Measurements from ENCODE around the gene STAT4. TPM values are rescaled to one million over a fixed set of nuclear protein-coding genes. Genes with fewer than 3 reads are reported as not detected.

The STAT4 gene
- total RNA-seq, 4 donors from 2014 or later = 0.31 to 1.0 (median 0.73) TPM; not detected in 1

- intact Hi-C loops (cut with DNase I; ENCODE audit: low total_unique reads) (no loop called here), in situ Hi-C loops (cut with MboI; ENCODE audit: low sequenced_read_pairs in 4 of 4) (loop anchor here (10.0 to 25.0 kb wide), 4 partner anchors 342 to 992 kb away; partner anchors contain the start of gene NABP1 (in 1 of the 4))
- Histone ChIP-seq H3K4me3 (no peak overlapping the region), H3K9me3 (no peaks in the 10 kb centered on the region), H3K27me3 (no peaks in the 10 kb centered on the region), H3K36me3 (no peaks in the 10 kb centered on the region), H3K27ac (no peak overlapping the region), H3K4me1 (peaks cover 21 to 23% of the 10 kb centered on the region in 2 donors)
- ATAC-seq (no peak), DNase-seq (no peak)
- TF ChIP-seq CTCF (IDR thresholded peaks at IDR 0.05 in 4 of 5, conservative IDR thresholded peaks at IDR 0.05 in 1 of 5) (no peak), POLR2A (IDR thresholded peaks at IDR 0.05) (no peak)
Observed at GRCh38 chr2:191170301-191170636, 19.5 kb upstream of the STAT4 start.

- Histone ChIP-seq H3K36me3 (no peaks in the 10 kb centered on the region), H3K4me3 (no peak overlapping the region), H3K4me1 (peaks cover 23% of the 10 kb centered on the region in 2 donors), H3K9me3 (no peaks in the 10 kb centered on the region), H3K27ac (no peak overlapping the region), H3K27me3 (no peaks in the 10 kb centered on the region)
- DNase-seq = no peak
- intact Hi-C loops (cut with DNase I; ENCODE audit: low total_unique reads) = loop anchor here (5.0 to 10.0 kb wide), 3 partner anchors 58 to 505 kb away; partner anchors contain the start of gene NABP1
- no peak for ATAC-seq
- no peak for TF ChIP-seq CTCF (IDR thresholded peaks at IDR 0.05 in 4 of 5, conservative IDR thresholded peaks at IDR 0.05 in 1 of 5)
- TF ChIP-seq POLR2A (IDR thresholded peaks at IDR 0.05) = no peak
- in situ Hi-C loops (cut with MboI; ENCODE audit: low sequenced_read_pairs in 4 of 4) = loop anchor here (10.0 to 25.0 kb wide), 4 partner anchors 343 to 993 kb away; partner anchors contain the start of gene NABP1 (in 1 of the 4)
Observed at GRCh38 chr2:191169456-191170300, 18.9 kb upstream of the STAT4 start.

- Histone ChIP-seq H3K36me3 (no peaks in the 10 kb centered on the region), H3K27ac (peak overlapping the region in 1 of 4 donors; percentile 8), H3K9me3 (no peaks in the 10 kb centered on the region), H3K4me1 (peaks cover 23% of the 10 kb centered on the region in 2 donors), H3K4me3 (no peak overlapping the region), H3K27me3 (no peaks in the 10 kb centered on the region)
- no peak for TF ChIP-seq CTCF (IDR thresholded peaks at IDR 0.05 in 4 of 5, conservative IDR thresholded peaks at IDR 0.05 in 1 of 5)
- no peak for TF ChIP-seq POLR2A (IDR thresholded peaks at IDR 0.05)
- intact Hi-C loops (cut with DNase I; ENCODE audit: low total_unique reads) (loop anchor here (5.0 to 10.0 kb wide), 3 partner anchors 60 to 507 kb away; partner anchors contain the start of gene NABP1), in situ Hi-C loops (cut with MboI; ENCODE audit: low sequenced_read_pairs in 4 of 4) (loop anchor here in 3 of 4 donors (10.0 to 25.0 kb wide), 4 partner anchors 345 to 995 kb away; partner anchors contain the start of gene NABP1 (in 1 of the 3))
- ATAC-seq (peak in 1 of 2 donors; percentile 14), DNase-seq (no peak)
Observed at GRCh38 chr2:191167766-191168165, 17.0 kb upstream of the STAT4 start.

GRCh38 chr2:191166756-191167445, 16.1 kb upstream of the STAT4 start:
- intact Hi-C loops (cut with DNase I; ENCODE audit: low total_unique reads) = loop anchor here (5.0 to 10.0 kb wide), 3 partner anchors 60 to 508 kb away; partner anchors contain the start of gene NABP1
- DNase-seq (no peak), ATAC-seq (no peak)
- in situ Hi-C loops (cut with MboI; ENCODE audit: low sequenced_read_pairs in 4 of 4) = loop anchor here in 3 of 4 donors (10.0 to 25.0 kb wide), 4 partner anchors 345 to 995 kb away; partner anchors contain the start of gene NABP1 (in 1 of the 3)
- Histone ChIP-seq H3K36me3 (no peaks in the 10 kb centered on the region), H3K4me3 (no peak overlapping the region), H3K27me3 (no peaks in the 10 kb centered on the region), H3K27ac (peak overlapping the region in 3 of 4 donors; percentile 27 to 57 (median 56)), H3K4me1 (peaks cover 23% of the 10 kb centered on the region in 2 donors), H3K9me3 (no peaks in the 10 kb centered on the region)
- TF ChIP-seq CTCF (IDR thresholded peaks at IDR 0.05 in 4 of 5, conservative IDR thresholded peaks at IDR 0.05 in 1 of 5) = no peak
- TF ChIP-seq POLR2A (IDR thresholded peaks at IDR 0.05) = no peak

All from gastrocnemius medialis (tissue), 4 donors.